Measurements from ENCODE around the gene COL18A1. TPM values are rescaled to one million over a fixed set of nuclear protein-coding genes. Genes with fewer than 3 reads are reported as not detected.

COL18A1 gene
- total RNA-seq, 1 experiment from 2014 or later, result 347 TPM

DNA sequence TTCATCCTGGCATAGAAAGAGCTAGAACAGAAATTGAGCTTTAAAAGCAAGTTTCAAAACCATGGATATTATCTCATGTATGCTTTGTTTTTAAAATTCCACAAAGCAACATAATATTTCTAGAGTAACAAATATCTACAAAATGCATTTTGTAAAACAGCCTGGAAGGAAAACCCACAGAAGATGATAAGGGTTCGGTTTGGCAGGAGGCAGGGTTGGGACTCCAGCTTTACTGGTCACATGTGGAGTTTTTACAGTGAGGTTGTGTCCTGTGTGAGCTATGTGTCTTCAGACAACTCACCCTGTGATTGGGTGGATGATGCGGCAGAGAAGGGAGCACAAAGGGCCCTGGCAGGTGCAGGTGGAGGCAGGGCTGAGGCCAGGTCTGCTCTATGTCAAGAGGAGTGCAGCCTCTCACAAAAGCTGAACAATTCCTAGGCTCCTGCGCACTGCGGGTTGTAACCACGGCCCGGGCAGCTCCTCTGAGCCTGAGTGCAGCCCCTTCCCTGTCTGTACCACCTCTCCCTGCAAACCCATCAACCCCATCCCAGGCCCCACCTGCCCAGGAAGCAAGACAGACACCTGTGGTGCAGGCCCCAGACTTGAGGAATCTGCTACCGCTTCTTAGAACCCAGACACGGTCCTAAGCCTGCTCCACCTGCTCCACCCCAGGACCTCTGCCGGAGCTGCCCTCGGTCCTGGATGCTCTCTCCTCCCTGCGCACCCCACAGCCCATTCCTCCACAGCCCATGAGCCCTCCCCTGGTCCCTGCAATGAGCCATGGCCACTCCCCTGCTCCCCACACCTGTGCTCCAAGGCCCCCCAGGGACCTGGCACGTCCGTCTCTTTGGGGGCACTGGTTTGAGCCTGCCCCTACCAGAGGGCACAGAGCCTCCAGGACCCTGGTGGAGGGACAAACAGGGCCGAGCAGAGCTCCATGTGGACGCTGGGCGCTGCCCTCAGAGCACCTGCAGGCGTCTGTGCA lies 2.8 kb upstream of the COL18A1 start:
- DNase-seq (ENCODE audit: low read depth), result no peak

- DNase-seq (ENCODE audit: low read depth), result no peak
Observed at GRCh38 chr21:45403133-45403824, 1.7 kb upstream of the COL18A1 start.

DNA sequence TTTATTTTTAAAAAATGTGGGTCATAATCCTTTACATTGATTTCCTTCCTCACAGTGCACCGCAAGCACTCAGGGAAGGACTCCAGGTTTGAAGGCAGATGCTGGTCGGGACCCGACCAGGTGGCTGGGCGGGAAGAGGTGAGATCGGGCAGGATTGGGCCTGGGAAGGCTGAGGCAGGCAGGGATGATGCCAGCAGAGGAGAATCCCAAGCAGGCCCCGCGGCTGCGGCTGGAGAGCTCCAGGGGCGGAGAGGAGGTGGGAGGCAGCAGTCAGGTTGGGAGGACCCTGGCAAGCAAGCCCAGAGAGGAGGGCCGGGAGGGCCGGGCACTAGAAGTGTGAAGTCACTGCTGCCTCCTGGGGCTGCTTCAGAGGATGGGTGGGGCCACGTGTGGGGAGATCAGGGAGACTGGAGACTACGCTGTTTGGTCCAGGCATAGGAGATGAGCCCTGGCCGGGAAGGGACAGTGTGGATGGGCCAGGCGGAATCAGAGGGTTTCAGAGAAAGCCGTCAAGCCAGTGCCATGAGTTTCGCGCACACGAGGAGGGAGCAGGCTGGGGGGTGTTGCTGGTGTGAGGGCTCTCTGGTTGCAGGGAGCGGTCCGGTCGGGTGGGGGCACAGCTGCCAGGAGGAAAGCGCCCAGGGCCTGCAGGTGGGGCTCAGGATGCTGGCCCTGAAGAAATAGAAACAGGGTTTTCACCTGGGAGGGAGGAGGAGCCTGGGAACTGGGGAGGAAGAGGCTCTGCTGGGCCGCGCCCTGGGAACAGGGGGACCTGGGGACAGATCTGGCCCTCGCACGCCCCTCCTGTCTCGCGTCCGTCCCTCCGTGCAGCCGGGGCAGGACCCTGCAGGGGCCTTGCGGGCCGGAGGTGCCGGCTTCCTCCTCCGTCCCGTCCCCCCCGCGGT lies 888 bp upstream of the COL18A1 start:
- peak; percentile 47 for DNase-seq (ENCODE audit: low read depth)

DNA sequence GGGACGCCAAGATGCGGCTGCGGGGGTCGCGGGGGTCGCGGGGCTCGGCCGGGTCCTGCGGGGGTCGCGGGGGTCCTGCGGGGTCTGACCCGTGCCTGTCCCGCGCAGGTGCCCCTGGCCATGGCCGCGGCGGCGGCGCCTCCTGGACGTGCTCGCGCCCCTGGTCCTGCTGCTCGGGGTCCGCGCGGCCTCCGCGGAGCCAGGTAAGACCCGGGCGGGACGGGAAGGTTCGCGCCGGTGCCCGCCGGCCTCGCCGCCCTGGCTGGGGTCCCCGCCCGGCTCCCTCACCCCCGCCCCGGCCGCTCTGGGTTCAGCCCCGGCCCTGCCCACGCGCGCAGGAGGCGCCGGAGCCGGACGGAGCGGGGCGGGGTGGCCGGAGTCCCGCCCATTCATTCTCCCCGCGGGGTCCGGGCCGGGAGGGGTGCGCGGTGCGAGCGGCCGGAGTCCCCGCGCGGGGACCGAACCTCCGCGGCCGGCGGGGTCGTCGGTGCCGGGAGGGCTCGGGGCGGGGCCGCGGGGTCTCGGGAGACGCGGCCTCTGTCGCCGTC lies 380 bp downstream of the COL18A1 start:
- peak; percentile 54 for DNase-seq (ENCODE audit: low read depth)

DNA sequence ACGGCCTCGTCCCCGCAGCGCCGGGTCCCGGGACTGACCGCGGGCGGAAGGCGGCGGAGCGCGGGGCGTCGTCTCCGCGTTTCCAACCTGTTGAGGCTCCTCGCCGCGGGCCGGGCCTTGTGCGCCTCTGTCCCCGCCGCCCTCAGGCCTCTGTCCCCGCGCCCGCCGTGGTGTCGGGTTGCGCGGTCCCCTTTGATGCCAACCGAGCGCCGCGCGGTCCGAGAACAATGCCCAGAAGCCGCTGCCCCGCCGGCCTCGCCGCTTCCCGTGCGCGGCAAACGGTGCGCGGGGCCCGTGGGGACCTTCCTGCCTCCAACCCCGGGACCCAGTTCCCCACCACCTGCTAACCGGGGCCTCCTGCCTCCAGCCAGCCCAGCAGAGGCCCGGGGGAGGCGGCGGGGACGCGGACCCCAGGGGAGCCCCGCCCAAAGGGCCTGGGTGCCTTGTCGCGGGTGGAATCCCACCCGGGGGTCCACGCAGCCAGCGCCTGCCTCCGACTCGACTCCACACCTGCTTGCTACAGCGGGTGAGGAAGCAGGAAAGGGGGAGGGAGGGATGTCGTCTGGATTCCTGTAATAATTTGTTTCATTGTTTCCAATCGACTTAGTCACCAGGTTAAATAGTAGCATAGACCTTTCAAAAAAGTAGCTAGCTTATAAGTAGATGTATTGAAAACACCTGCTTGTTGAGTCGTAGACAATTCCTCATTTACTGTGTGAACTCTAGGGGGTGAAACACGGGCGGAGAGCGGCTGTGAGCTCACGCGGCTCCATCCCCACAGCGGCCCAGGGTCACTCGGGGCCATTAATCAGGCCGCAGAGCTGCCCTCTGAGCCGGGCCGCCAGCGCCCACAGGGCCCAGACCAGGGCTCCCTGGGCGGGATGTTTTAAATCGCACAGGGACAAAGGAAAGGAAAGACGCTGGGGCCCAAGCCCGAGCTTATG lies 1.1 kb downstream of the COL18A1 start:
- DNase-seq (ENCODE audit: low read depth), result peak; percentile 61

DNA sequence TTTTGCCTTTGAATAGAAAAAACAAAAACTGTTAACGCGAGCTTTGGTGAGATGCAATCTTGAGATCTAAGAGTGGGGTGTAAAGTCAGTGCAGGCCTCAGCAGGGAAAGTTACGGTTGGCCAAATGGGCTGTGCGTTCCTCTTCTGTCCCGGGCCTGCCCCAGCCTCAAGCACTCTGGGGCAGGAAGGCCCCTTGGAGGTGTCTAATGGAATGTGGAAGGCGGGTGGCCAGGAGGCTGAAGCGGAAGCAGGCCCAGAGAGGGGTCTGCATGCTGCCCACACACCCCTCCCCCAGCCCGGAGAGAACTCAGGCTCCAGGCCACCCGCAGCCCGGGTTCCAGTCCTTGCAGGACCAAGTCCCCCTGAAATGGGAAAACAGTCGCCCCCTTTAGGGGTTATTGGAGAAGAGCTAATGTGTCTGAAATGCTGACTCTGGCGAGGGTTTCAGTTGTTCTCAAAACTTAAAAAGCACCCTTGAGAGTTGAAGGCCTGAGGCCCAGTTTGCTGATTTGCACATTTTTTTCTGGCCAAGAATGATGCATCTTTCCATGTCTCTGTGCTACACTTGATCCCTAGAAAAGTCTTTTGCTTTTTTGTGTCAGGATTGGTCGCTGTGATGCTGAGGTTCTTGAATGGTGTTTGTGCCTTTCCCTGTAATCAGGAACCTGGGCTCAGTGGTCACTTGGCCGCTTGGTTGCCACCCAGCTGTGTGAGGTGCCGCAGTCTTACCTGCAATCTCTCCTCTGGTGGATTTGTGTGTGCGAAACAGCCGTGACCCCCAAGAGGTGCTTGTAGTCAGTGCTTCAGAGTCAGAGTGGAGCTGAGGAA lies 2.0 kb downstream of the COL18A1 start:
- no peak for DNase-seq (ENCODE audit: low read depth)

GRCh38 chr21:45407629-45408247 lies 2.8 kb downstream of the COL18A1 start:
- no peak for DNase-seq (ENCODE audit: low read depth)

DNA sequence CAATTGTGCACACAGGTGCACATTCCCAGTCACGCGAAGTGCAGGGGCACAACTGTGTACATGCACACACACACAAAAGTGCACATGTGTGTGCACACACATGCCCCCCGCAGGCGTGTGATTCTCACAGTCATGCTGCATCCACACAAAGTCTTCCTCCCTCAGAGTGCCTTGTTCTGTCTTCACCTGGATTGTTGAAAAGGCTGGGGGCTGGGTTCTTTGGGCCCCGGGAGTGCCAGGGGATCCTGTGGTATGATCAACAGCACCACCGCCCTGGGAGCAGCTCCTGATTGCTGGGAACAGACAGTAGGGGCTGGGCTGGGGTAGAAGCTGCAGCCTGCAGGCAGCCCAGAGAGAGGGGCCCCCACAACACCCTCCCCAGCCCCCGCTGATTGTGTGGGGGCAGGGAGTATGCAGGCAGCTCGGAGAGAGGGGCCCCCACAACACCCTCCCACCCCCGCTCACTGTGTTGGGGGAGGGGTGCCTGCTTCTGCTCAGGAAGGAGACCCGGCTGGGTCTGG lies 3.4 kb downstream of the COL18A1 start:
- no peak for DNase-seq (ENCODE audit: low read depth)

- no peak for DNase-seq (ENCODE audit: low read depth)
Observed at GRCh38 chr21:45408801-45409261, 3.9 kb downstream of the COL18A1 start.

- peak; percentile 38 for DNase-seq (ENCODE audit: low read depth)
Observed at GRCh38 chr21:45409466-45410150, 4.6 kb downstream of the COL18A1 start.

DNA sequence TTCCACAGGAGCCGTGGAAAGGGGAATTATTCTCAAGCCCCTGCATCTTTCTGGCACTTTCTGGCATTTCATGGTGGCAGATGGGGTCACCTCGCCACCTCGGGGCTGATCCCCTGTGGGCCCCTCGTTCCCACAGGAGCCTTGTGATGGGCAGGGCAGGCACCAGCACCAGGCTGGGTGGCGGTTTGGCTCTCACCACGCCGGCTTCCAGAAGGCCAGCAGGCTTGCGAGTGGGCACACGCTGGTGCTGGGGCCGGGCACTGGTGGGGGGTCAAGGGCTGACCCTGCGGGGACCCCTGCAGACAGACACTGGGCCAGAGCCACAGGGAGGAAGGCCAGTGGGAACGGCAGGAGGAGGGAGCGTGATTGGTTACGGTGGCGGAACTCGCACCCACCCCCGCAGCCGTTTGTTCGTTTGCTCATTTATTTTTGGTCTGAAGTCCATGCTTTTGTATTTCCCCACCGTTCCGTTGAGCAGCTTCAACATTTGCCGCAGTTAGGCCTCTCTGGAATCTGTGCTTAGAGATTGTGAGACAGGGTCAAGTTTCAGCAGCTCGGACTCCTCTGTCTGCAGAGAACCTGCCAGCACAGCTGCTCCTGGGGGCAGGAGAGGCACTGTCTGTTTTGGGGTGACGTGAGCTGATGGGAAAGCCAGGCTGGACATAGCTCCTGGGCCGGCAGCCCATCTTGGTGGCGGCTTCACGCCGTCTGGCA lies 5.3 kb downstream of the COL18A1 start:
- DNase-seq (ENCODE audit: low read depth), result no peak

DNA sequence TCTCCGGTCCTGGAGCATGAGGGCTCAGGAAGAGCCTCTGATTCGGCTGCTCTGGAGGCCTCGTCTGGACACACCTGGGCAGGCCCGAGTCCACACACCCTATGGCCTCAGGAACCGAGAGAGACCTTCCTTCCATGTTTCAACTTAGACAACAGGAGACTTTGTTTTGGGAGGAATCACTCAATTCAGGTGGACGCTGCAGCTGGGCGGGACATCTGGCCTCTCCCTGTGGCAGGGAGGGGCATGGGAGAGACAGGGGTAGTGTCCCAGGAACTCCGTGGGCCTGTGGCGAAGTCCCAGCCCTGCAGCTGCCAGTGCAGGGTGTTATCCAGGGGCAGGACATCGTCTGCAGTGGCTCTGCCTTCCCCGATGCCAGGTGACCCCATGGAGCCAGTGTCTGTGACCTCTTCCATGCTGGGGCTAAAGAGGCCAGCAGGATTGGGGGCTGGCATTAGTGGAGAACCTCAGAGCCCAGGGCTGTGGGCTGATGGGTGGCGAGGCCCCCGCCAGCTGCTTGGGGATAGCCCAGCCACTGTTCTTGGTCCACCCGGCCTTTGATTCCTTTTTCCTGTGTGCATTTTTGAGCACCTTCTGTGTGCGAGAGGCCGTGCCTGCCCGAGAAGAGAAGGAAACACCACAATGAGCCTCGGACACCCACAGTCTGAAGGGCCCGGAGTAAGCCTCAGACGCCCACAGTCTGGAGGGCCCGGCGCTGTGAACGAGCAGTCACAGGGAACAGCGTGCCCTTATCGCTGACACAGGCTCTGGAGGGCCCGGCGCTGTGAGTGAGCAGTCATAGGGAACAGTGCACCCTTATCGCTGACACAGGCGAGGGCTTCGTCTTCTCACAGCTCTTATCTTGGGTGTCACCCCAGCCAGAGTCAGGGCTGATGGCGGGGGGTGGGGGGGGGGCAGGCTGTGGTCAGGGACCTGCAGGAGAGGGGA lies 6.2 kb downstream of the COL18A1 start:
- DNase-seq (ENCODE audit: low read depth), result no peak

- no peak for DNase-seq (ENCODE audit: low read depth)
Observed at GRCh38 chr21:45411810-45412206, 6.8 kb downstream of the COL18A1 start.

- no peak for DNase-seq (ENCODE audit: low read depth)
Observed at GRCh38 chr21:45412491-45412890, 7.5 kb downstream of the COL18A1 start.

DNA sequence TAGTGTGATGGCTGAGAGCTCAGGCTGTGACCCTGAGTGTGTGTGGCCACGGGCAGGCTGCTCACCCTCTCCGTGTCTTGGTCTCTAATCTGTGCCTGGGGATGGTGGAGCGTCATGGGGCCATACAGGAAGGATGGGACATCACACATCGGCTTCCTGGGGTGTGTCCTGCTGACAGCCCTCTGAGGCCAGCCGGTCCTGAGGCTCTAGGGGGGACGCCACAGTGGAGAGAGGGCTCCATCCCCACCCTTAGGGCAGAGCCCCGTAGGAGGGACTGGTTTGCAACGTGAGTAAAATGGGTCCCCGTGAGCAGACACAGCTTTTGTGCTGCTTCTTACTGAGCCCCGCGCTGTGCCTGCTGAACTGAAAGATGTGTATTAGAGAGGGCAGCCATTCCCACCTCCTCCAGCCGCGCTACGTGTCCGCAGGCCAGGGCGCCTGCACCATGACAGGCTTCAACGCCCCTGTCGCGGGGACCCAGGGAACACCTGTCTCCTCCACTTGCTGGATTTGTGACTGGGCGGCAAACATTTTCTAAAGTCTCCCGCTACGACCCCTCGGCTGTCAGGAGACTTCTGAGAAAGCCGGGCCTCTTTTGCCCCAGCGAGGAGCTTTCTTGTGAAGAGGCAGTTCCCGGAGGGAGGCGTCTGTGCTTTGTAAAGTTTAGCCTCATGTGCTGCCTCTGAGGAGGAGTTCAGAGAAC lies 8.1 kb downstream of the COL18A1 start:
- DNase-seq (ENCODE audit: low read depth), result no peak

- DNase-seq (ENCODE audit: low read depth), result no peak
Observed at GRCh38 chr21:45413922-45414321, 9.0 kb downstream of the COL18A1 start.
